ENCODE measurements around the gene GPD2.

- TF ChIP-seq POLR2A (IDR thresholded peaks at IDR 0.05): no peak
- TF ChIP-seq CTCF (IDR thresholded peaks at IDR 0.05): no peak
Measured at GRCh38 chr2:156619021-156619539, 182.9 kb downstream of the GPD2 start.
